WI38 (cell line): ENCODE measurements around the gene LMCD1.

Experiments used
- H3K4me3 ChIP-seq: 2 replicates; pipeline ENCODE4 v1.5.1; 2011; ENCODE audit warnings: low read depth, mild to moderate bottlenecking, control low read depth, low read length
- TF ChIP-seq, protein P1 (sequence below): IDR thresholded peaks from 2 replicates; pipeline ENCODE4 v1.5.1; 2012; ENCODE audit warnings: low read depth, mild to moderate bottlenecking, control low read depth, low read length

The LMCD1 gene

DNA sequence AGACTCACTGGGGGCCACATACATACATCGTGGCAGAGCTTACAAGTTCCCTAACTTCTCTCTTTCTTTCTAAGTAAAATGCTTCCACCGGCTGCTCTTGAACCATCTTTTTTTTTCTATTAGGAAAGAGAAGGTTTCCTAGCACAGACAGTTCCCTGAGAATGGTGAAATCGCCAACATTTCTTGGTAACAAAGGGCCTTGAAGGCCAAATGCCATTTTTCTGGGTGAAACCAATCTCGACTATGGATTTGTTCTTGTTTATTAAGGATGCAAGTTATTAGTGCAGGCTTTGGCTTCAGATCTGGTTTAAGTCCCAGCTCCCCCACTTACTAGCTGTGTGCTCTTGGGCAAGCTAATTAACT lies 3.0 kb downstream of the LMCD1 start:
- TF ChIP-seq, protein P1, sequence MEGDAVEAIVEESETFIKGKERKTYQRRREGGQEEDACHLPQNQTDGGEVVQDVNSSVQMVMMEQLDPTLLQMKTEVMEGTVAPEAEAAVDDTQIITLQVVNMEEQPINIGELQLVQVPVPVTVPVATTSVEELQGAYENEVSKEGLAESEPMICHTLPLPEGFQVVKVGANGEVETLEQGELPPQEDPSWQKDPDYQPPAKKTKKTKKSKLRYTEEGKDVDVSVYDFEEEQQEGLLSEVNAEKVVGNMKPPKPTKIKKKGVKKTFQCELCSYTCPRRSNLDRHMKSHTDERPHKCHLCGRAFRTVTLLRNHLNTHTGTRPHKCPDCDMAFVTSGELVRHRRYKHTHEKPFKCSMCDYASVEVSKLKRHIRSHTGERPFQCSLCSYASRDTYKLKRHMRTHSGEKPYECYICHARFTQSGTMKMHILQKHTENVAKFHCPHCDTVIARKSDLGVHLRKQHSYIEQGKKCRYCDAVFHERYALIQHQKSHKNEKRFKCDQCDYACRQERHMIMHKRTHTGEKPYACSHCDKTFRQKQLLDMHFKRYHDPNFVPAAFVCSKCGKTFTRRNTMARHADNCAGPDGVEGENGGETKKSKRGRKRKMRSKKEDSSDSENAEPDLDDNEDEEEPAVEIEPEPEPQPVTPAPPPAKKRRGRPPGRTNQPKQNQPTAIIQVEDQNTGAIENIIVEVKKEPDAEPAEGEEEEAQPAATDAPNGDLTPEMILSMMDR: no peak
- no peak overlapping the region for H3K4me3 ChIP-seq

DNA sequence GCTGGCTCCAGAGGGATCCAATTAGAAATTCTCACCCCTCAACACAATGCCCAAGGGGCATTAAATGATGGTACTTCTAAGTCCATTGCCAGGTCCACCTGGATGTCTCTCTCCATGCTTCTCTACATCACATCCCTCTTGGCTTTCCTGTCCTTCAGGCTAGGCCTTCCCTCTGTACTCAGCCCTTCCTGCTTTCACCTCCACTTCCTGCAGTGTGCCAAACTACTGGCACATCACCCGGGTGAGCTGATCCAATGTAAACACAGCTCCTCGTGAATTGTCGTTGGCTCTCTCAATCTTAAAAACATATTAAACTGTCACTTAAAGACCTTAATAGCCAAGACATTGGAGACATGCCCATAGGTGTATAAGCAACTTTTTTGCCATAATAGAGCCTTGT lies 4.0 kb downstream of the LMCD1 start:
- H3K4me3 ChIP-seq: no peak overlapping the region

DNA sequence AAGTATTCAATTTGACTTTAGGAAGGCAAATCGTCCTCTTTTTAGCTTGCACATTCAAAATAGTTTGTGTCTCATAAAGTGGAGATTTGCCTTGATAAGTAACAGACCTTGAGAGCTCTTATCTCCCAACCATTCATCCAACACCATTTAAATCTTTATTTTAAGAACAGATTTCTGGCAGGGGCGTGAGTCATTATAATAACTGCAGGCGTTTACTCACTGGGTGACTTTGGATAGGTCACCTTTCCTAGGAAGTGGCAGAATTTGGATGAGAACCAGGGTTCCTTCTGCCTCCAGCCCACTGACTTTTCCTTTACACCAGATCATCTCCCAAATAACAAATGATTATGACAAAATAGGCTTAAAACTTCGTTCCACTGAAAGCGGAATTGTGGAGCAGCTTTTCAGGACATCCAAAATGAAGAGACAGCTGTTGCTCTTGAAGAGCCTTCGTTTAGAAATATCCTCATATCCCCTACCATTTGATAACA lies 5.0 kb downstream of the LMCD1 start:
- TF ChIP-seq, protein P1: no peak
- H3K4me3 ChIP-seq: no peak overlapping the region

More for the DNA sequence above, 4.0 kb downstream of the LMCD1 start:
- TF ChIP-seq, protein P1: no peak

DNA sequence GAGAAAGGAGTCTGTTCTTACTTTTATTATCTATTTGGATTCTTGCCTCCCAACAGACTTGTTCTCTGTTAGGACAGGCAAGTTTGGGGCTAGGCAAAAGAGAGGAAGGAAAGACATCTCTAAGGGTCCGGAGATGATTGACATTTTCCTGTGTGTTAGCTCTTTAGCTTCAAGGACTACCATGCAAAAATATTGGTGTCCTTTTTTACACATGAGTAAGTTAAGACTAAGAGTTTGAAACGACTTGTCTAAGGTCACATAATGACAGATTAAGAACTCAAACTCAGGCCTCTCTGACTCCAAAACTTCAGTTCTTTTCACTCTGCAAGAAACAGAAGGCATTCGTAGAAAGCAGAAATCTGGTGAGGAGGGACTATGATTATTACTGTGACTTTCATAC lies 5.9 kb downstream of the LMCD1 start:
- TF ChIP-seq, protein P1: no peak
- H3K4me3 ChIP-seq: no peak overlapping the region

DNA sequence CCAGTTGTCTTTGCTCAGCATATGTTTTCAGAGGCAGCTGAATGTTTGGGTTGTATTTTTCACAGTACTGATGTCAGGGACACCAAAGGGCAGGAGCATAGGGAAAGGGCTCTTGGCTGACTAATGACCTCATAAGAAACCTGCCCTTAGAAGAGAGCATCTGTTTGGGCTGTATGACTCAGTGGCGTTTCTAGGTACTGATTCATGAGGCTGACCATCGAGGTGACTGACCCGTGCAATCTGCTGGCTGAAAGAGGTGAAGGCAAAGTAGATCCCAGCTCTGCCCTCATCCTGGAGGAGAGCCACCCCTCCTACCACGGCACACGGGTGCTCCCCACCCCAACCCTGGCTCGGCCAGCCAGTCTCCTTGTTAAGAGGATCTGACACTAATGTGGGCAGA lies 8.3 kb downstream of the LMCD1 start:
- H3K4me3 ChIP-seq: no peak overlapping the region
- TF ChIP-seq, protein P1: no peak

DNA sequence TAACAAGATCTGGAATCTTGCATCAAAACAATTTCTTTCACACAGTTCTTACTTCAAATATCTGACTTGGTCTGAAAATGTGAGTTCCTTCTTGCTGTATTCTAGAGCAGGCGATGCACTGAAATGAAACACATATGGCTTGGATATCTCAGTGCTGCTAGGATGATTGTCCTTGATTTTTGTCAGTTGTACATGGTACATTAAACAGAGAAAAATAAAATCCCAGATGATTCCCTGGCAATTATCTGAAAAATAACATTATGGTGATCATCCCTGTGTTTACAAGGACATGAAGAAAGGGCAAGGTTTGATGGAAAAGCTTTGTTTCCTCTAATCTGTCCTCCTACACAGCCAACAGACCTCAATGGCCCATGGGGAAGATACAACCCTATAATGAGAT lies 10.6 kb downstream of the LMCD1 start:
- H3K4me3 ChIP-seq: no peak overlapping the region
- TF ChIP-seq, protein P1: no peak

DNA sequence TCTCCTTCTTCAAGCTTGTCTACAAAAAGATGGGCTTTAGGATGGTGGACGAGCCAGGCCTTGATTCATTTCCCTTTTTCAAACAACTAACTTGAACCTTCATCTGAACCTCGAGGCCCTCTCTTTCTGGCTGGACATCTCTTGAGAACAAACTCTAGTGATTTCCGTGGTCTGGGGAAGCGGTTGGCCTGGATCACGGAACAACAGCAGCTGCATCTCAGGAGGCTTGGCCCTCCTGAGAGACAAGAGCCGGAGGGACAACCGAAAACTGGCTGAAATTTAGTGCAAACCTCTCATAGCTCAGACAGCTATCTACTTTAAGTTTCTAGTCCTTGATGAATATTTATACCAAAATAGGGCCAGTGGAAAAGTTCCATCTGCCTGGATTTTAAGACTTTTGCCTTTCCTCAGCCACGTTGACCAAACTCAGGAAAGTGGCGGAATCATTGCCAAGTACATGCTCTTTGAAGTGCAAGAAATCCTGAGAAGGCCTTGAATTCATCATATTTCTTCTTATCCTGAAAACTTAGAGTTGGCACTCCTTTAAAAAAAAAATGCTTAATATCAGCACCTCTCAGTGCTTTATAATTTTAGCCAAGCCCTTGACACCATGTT lies 14.5 kb downstream of the LMCD1 start:
- TF ChIP-seq, protein P1: no peak

More for the DNA sequence above, 14.5 kb downstream of the LMCD1 start:
- H3K4me3 ChIP-seq: no peak overlapping the region
